Neuronal stem cell (in vitro differentiated cells): ENCODE data around the gene ZBTB5.
A peak's percentile ranks its signal among the peaks of the same experiment; 100 is the strongest.

ENCODE experiments used
- DNase-seq: peaks from one replicate; pipeline ENCODE4 v3.0.0-alpha.2; 2013; ENCODE audit warnings: low spot score
- H2AFZ ChIP-seq: one replicate; pipeline ENCODE4 v1.6.1; 2013; ENCODE audit warnings: mild to moderate bottlenecking, low read length, inconsistent platforms
- H2AK5ac ChIP-seq: 2 replicates; pipeline ENCODE4 v1.6.1; 2013; ENCODE audit warnings: low read depth, mild to moderate bottlenecking, inconsistent platforms, low read length, moderate library complexity, mixed read lengths
- H2BK120ac ChIP-seq: 2 replicates; pipeline ENCODE4 v1.6.1; 2013; ENCODE audit warnings: low read depth, mild to moderate bottlenecking, inconsistent platforms, low read length, moderate library complexity, mixed read lengths
- H2BK12ac ChIP-seq: one replicate; pipeline ENCODE4 v1.6.1; 2013; ENCODE audit warnings: low read length, inconsistent platforms
- H2BK15ac ChIP-seq: 2 replicates; pipeline ENCODE4 v1.6.1; 2013; ENCODE audit warnings: mild to moderate bottlenecking, low read length, inconsistent platforms, mixed read lengths
- H2BK5ac ChIP-seq: one replicate; pipeline ENCODE4 v1.6.1; 2013; ENCODE audit warnings: inconsistent platforms, mild to moderate bottlenecking, low read length, moderate library complexity
- H3K14ac ChIP-seq: one replicate; pipeline ENCODE4 v1.6.1; 2013; ENCODE audit warnings: low read length, inconsistent platforms
- H3K18ac ChIP-seq: 2 replicates; pipeline ENCODE4 v1.6.1; 2013; ENCODE audit warnings: low read length, inconsistent platforms
- H3K23ac ChIP-seq: 2 replicates; pipeline ENCODE4 v1.6.1; 2013; ENCODE audit warnings: low read depth, mild to moderate bottlenecking, mixed read lengths, low read length, inconsistent platforms; ENCODE audit not compliant: poor library complexity
- H3K27ac ChIP-seq: replicated peaks from 3 replicates; pipeline ENCODE4 v1.5.1; 2013; ENCODE audit warnings: low read length, inconsistent platforms
- H3K27me3 ChIP-seq, 3 experiments: 2 replicates each; pipeline ENCODE4 v1.6.1; 2013; ENCODE audit warnings: low read length in 3 of 3, mild to moderate bottlenecking in 2 of 3, inconsistent platforms in 1 of 3, low read depth in 1 of 3, mixed read lengths in 1 of 3, moderate library complexity in 1 of 3; ENCODE audit not compliant: control insufficient read depth in 3 of 3, insufficient read depth in 3 of 3
- H3K36me3 ChIP-seq, 2 donors: replicated peaks in 1 of 2; 2 replicates each; pipeline ENCODE4 v1.6.1; 2013; ENCODE audit warnings: low read length in 2 of 2; ENCODE audit not compliant: control insufficient read depth in 2 of 2, insufficient read depth in 2 of 2
- H3K4ac ChIP-seq: 2 replicates; pipeline ENCODE4 v1.6.1; 2013; ENCODE audit warnings: inconsistent platforms, mild to moderate bottlenecking, low read length, moderate library complexity
- H3K4me1 ChIP-seq, 2 donors: 1 replicate in 1 of 2; 2 replicates in 1 of 2; pipeline ENCODE4 v1.6.1; 2013; ENCODE audit warnings: low read length in 2 of 2, low read depth in 1 of 2; ENCODE audit not compliant: control insufficient read depth in 2 of 2, insufficient read depth in 1 of 2
- H3K4me2 ChIP-seq: one replicate; pipeline ENCODE4 v1.6.1; 2013; ENCODE audit warnings: mild to moderate bottlenecking, low read length, inconsistent platforms; ENCODE audit not compliant: insufficient read depth, poor library complexity, severe bottlenecking
- H3K4me3 ChIP-seq, 2 donors: 2 replicates each; pipeline ENCODE4 v1.5.1; 2013; ENCODE audit warnings: low read length in 2 of 2, mild to moderate bottlenecking in 2 of 2, inconsistent platforms in 1 of 2, moderate library complexity in 1 of 2
- H3K79me1 ChIP-seq: one replicate; pipeline ENCODE4 v1.6.1; 2013; ENCODE audit warnings: low read depth, mild to moderate bottlenecking, inconsistent platforms, low read length, moderate library complexity
- H3K9ac ChIP-seq: one replicate; pipeline ENCODE4 v1.6.1; 2013; ENCODE audit warnings: mild to moderate bottlenecking, low read depth, low read length, inconsistent platforms; ENCODE audit not compliant: poor library complexity
- H3K9me3 ChIP-seq, 2 donors: replicated peaks in 1 of 2; 2 replicates each; pipeline versions ENCODE3 to v1.6.1; 2013; ENCODE audit warnings: low read length in 2 of 2, mild to moderate bottlenecking in 2 of 2, inconsistent platforms in 1 of 2, low read depth in 1 of 2, mixed read lengths in 1 of 2, moderate library complexity in 1 of 2; ENCODE audit not compliant: control insufficient read depth in 2 of 2, insufficient read depth in 1 of 2
- H4K8ac ChIP-seq: one replicate; pipeline ENCODE4 v1.6.1; 2013; ENCODE audit warnings: low read depth, mild to moderate bottlenecking, inconsistent platforms, low read length, moderate library complexity
- H4K91ac ChIP-seq: one replicate; pipeline ENCODE4 v1.6.1; 2013; ENCODE audit warnings: low read length, low read depth, mild to moderate bottlenecking, inconsistent platforms; ENCODE audit not compliant: poor library complexity
- WGBS, 2 donors: extraction: QIAGEN DNeasy Blood & Tissue Kit; methylation state at CpG; one replicate each; pipeline ENCODE4 v1.1.7; 2013; ENCODE audit warnings: missing lambda C conversion rate in 2 of 2, mixed read lengths in 1 of 2; ENCODE audit not compliant: insufficient read length in 2 of 2, insufficient replicate concordance in 1 of 2; ENCODE audit errors: extremely low coverage in 2 of 2; 5-methylcytosine and 5-hydroxymethylcytosine counted together

The ZBTB5 gene

GRCh38 chr9:37496020-37496419 is 30.8 kb upstream of the ZBTB5 start:
- no peak for DNase-seq
- no peak overlapping the region for H2BK12ac ChIP-seq
- WGBS, 2 donors: no CpG with 5 or more reads among the region's 4 CpGs

GRCh38 chr9:37495571-37495970 is 30.3 kb upstream of the ZBTB5 start:
- no peak overlapping the region for H2AFZ ChIP-seq
- H2BK15ac ChIP-seq: no peak overlapping the region
- H3K4ac ChIP-seq: no peak overlapping the region
- no peaks in the 10 kb centered on the region for H3K27me3 ChIP-seq
- H3K23ac ChIP-seq: no peak overlapping the region
- no peak overlapping the region for H3K27ac ChIP-seq
- no peak overlapping the region for H2AK5ac ChIP-seq
- H3K4me3 ChIP-seq: no peak overlapping the region
- no peaks in the 10 kb centered on the region for H3K9me3 ChIP-seq
- H3K14ac ChIP-seq: no peak overlapping the region
- no peaks in the 10 kb centered on the region for H3K4me1 ChIP-seq
- H2BK120ac ChIP-seq: no peak overlapping the region
- peaks cover 39 to 97% of the 10 kb centered on the region in 2 donors for H3K36me3 ChIP-seq
- no peaks in the 10 kb centered on the region for H3K79me1 ChIP-seq
- H3K4me2 ChIP-seq: no peak overlapping the region
- no peak overlapping the region for H2BK12ac ChIP-seq
- H2BK5ac ChIP-seq: no peak overlapping the region
- no CpG with 5 or more reads among the region's 5 CpGs for WGBS, 2 donors
- no peak overlapping the region for H3K9ac ChIP-seq
- H4K91ac ChIP-seq: no peak overlapping the region
- no peak for DNase-seq
- no peak overlapping the region for H3K18ac ChIP-seq
- H4K8ac ChIP-seq: no peak overlapping the region

More at GRCh38 chr9:37496020-37496419, 30.8 kb upstream of the ZBTB5 start:
- Histone ChIP-seq H3K79me1 (no peaks in the 10 kb centered on the region), H4K8ac (no peak overlapping the region), H2BK15ac (no peak overlapping the region), H3K18ac (no peak overlapping the region), H3K4me2 (no peak overlapping the region), H3K14ac (no peak overlapping the region), H2AK5ac (no peak overlapping the region), H3K9me3 (no peaks in the 10 kb centered on the region), H3K27me3 (no peaks in the 10 kb centered on the region), H3K9ac (no peak overlapping the region), H2BK5ac (no peak overlapping the region), H2AFZ (no peak overlapping the region), H3K4me3 (no peak overlapping the region), H2BK120ac (no peak overlapping the region), H3K27ac (no peak overlapping the region), H4K91ac (no peak overlapping the region), H3K23ac (no peak overlapping the region), H3K36me3 (peaks cover 41 to 97% of the 10 kb centered on the region in 2 donors), H3K4me1 (no peaks in the 10 kb centered on the region), H3K4ac (no peak overlapping the region)

- Histone ChIP-seq H3K27me3 (no peaks in the 10 kb centered on the region), H4K8ac (no peak overlapping the region), H2BK12ac (no peak overlapping the region), H2BK5ac (no peak overlapping the region), H3K4me2 (no peak overlapping the region), H3K4me1 (peaks cover 3 to 7% of the 10 kb centered on the region in 2 donors), H3K4me3 (no peak overlapping the region), H3K79me1 (peaks cover 2% of the 10 kb centered on the region), H3K36me3 (peaks cover 40 to 95% of the 10 kb centered on the region in 2 donors), H4K91ac (no peak overlapping the region), H2BK120ac (no peak overlapping the region), H3K4ac (no peak overlapping the region), H3K27ac (no peak overlapping the region), H2BK15ac (no peak overlapping the region), H3K18ac (no peak overlapping the region), H2AK5ac (no peak overlapping the region), H3K9ac (no peak overlapping the region), H3K14ac (no peak overlapping the region), H3K23ac (no peak overlapping the region), H3K9me3 (no peaks in the 10 kb centered on the region), H2AFZ (no peak overlapping the region)
- no CpG with 5 or more reads among the region's 1 CpG for WGBS, 2 donors
- DNase-seq: no peak
Measured at GRCh38 chr9:37491939-37492338, 26.7 kb upstream of the ZBTB5 start.

- Histone ChIP-seq H3K4me1 (peaks cover 13 to 15% of the 10 kb centered on the region in 2 donors), H3K4ac (no peak overlapping the region), H3K4me3 (peak overlapping the region; percentile 88 to 91), H3K23ac (no peak overlapping the region), H2BK12ac (no peak overlapping the region), H2AK5ac (no peak overlapping the region), H3K27ac (no peak overlapping the region), H3K79me1 (peaks cover 2% of the 10 kb centered on the region), H2AFZ (peak overlapping the region; percentile 98), H3K14ac (no peak overlapping the region), H4K91ac (no peak overlapping the region), H3K36me3 (peaks cover 9 to 46% of the 10 kb centered on the region in 2 donors), H3K9ac (peak overlapping the region; percentile 89), H4K8ac (no peak overlapping the region), H3K9me3 (no peaks in the 10 kb centered on the region), H3K18ac (no peak overlapping the region), H3K27me3 (no peaks in the 10 kb centered on the region), H2BK5ac (no peak overlapping the region), H2BK15ac (no peak overlapping the region), H3K4me2 (peak overlapping the region; percentile 87), H2BK120ac (no peak overlapping the region)
- no peak for DNase-seq
- no CpG with 5 or more reads among the region's 7 CpGs for WGBS, 2 donors
Measured at GRCh38 chr9:37486616-37487548, 21.6 kb upstream of the ZBTB5 start.
